A673 (cell line): ENCODE data around the gene RUNX2. TPM values are rescaled to one million over a fixed set of nuclear protein-coding genes. Genes with fewer than 3 reads are reported as not detected.
A peak's percentile ranks its signal among the peaks of the same experiment; 100 is the strongest.

ENCODE experiments used
- BruUV-seq: library from RNA; stranded (reverse); fragments of 400-500 nt; replicated peaks from 2 replicates; lab custom pipeline; 2021; lab: Mats Ljungman, UMichigan
- CTCF ChIA-PET: fragments of 300-600 bp; sonication (Branson Sonifier 250); formaldehyde crosslinking; loops from one replicate; lab custom pipeline; 2022; ENCODE audit warnings: antibody characterized with exemption; lab: Charles Lee
- POLR2A ChIA-PET: fragments of 300-600 bp; sonication (Branson Sonifier 250); formaldehyde crosslinking; loops from one replicate; lab custom pipeline; 2022; ENCODE audit warnings: antibody characterized with exemption; ENCODE audit not compliant: low non-redundant PET; lab: Charles Lee
- DNase-seq: peaks from one replicate; pipeline ENCODE4 v3.0.0-alpha.2; 2015; ENCODE audit warnings: low spot score
- H3K27ac ChIP-seq: fragments of 200-600 bp; sonication (generic); 2 replicates; pipeline ENCODE4 v1.5.1; 2016; ENCODE audit warnings: mixed run types, low read depth, mild to moderate bottlenecking, mixed read lengths, antibody characterized with exemption, low read length; ENCODE audit not compliant: poor library complexity, severe bottlenecking
- H3K27me3 ChIP-seq: fragments of 200-600 bp; sonication (generic); replicated peaks from 2 replicates; pipeline ENCODE4 v1.6.1; 2017; ENCODE audit warnings: mixed run types, low read depth, mild to moderate bottlenecking, mixed read lengths, antibody characterized with exemption, low read length; ENCODE audit not compliant: insufficient read depth, poor library complexity
- H3K36me3 ChIP-seq: fragments of 200-600 bp; sonication (generic); 2 replicates; pipeline ENCODE4 v1.6.1; 2016; ENCODE audit warnings: mixed run types, mild to moderate bottlenecking, mixed read lengths, antibody characterized with exemption, low read length; ENCODE audit not compliant: insufficient read depth, poor library complexity, severe bottlenecking
- H3K4me1 ChIP-seq: fragments of 200-600 bp; sonication (generic); 2 replicates; pipeline ENCODE4 v1.6.1; 2017; ENCODE audit warnings: mixed run types, mild to moderate bottlenecking, mixed read lengths, antibody characterized with exemption, low read length; ENCODE audit not compliant: insufficient read depth, poor library complexity, severe bottlenecking
- H3K4me3 ChIP-seq: fragments of 200-600 bp; sonication (generic); 2 replicates; pipeline ENCODE4 v1.5.1; 2016; ENCODE audit warnings: low read depth, mixed run types, mild to moderate bottlenecking, mixed read lengths, low read length; ENCODE audit not compliant: poor library complexity, severe bottlenecking
- H3K9me3 ChIP-seq: fragments of 200-600 bp; sonication (generic); 2 replicates; pipeline ENCODE4 v1.6.1; 2016; ENCODE audit warnings: mixed run types, low read depth, mild to moderate bottlenecking, mixed read lengths, antibody characterized with exemption, low read length; ENCODE audit not compliant: poor library complexity, severe bottlenecking
- EZH2 ChIP-seq: fragments of 200-600 bp; sonication (generic); IDR thresholded peaks from 2 replicates; pipeline ENCODE4 v1.6.1; 2017; ENCODE audit warnings: borderline replicate concordance, low read depth, mild to moderate bottlenecking, mixed read lengths, antibody characterized with exemption, low read length; ENCODE audit not compliant: poor library complexity, severe bottlenecking
- intact Hi-C: fragments of 100-400 bp; cut with micrococcal nuclease; formaldehyde crosslinking; loops from one replicate; pipeline ENCODE4 v1.10.0; 2022; ENCODE audit not compliant: unreplicated experiment
- total RNA-seq: library from RNA; stranded (reverse); gene quantifications from 2 replicates; pipeline ENCODE4 v1.2.3, GENCODE V29; 2021
- TF ChIP-seq, protein P1 (sequence below): fragments of 300-800, 200-600 bp; sonication (generic); conservative IDR thresholded peaks from 2 replicates; pipeline ENCODE4 v1.5.1; 2017; ENCODE audit warnings: low read depth, mild to moderate bottlenecking, antibody characterized with exemption, low read length, moderate library complexity, mixed read lengths

The RUNX2 gene
- total RNA-seq, 1 experiment from 2014 or later: 4.9 TPM

DNA sequence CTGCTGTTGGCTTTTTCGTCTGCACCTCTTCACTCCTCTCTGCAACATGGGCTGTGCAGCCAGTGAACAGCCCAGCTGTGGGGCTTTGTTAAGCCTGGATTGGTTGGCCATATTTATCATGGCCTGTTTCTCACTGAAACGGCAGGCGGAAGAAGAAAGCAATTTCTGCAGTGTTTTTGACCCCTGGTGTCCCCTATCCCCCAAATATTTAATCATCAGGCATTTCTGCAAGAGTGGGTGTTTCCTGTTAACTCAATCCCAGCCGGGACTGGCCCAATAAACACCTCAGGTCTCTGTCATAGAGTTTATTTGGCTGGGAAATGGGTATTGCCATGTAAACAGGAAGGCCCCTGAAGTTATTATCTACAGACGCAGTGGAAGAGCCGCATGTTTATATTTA, 224.4 kb downstream of the RUNX2 start:
- intact Hi-C loops: no loop called here
- H3K4me1 ChIP-seq: peaks cover 13% of the 10 kb centered on the region
- no peaks in the 10 kb centered on the region for H3K36me3 ChIP-seq
- BruUV-seq: no TSS peak
- no peaks in the 10 kb centered on the region for H3K9me3 ChIP-seq
- DNase-seq: no peak
- no peak overlapping the region for H3K4me3 ChIP-seq
- ChIA-PET POLR2A (no interaction called here), CTCF (no interaction called here)
- no peaks in the 10 kb centered on the region for H3K27me3 ChIP-seq
- TF ChIP-seq, protein P1, sequence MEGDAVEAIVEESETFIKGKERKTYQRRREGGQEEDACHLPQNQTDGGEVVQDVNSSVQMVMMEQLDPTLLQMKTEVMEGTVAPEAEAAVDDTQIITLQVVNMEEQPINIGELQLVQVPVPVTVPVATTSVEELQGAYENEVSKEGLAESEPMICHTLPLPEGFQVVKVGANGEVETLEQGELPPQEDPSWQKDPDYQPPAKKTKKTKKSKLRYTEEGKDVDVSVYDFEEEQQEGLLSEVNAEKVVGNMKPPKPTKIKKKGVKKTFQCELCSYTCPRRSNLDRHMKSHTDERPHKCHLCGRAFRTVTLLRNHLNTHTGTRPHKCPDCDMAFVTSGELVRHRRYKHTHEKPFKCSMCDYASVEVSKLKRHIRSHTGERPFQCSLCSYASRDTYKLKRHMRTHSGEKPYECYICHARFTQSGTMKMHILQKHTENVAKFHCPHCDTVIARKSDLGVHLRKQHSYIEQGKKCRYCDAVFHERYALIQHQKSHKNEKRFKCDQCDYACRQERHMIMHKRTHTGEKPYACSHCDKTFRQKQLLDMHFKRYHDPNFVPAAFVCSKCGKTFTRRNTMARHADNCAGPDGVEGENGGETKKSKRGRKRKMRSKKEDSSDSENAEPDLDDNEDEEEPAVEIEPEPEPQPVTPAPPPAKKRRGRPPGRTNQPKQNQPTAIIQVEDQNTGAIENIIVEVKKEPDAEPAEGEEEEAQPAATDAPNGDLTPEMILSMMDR: no peak
- no peak for TF ChIP-seq EZH2
- H3K27ac ChIP-seq: no peak overlapping the region

DNA sequence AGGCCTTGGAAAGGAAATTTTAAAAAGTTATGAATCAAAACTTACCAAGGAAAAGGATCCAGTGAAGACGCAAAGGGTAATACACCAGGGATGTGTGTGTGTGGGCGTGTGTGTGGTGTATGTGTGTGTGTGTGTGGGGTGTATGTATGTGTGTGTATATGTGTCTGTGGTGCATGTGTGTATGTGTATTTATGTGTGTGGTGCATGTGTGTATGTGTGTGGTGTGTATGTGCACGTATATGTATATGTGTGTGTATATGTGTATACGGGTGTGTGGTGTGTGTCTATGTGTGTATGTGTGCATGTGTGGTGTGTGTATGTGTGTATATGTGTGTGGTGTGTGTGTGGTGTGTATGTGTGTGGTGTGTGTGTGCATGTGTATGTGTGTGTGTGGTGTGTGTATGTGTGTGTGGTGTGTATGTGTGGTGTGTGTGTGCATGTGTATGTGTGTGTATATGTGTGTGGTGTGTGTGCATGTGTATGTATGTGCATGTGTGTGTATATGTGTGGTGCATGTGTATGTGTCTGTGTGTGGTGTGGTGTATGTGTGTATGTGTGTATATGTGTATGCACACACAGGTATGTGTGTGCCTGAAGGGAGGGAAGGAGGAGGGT, 225.7 kb downstream of the RUNX2 start:
- Histone ChIP-seq H3K36me3 (no peaks in the 10 kb centered on the region), H3K4me3 (no peak overlapping the region), H3K27me3 (no peaks in the 10 kb centered on the region), H3K9me3 (no peaks in the 10 kb centered on the region), H3K4me1 (peaks cover 9% of the 10 kb centered on the region), H3K27ac (no peak overlapping the region)
- intact Hi-C loops: no loop called here
- TF ChIP-seq, protein P1: no peak
- TF ChIP-seq EZH2: no peak
- ChIA-PET POLR2A (no interaction called here), CTCF (no interaction called here)
- BruUV-seq: no TSS peak
- DNase-seq: no peak

DNA sequence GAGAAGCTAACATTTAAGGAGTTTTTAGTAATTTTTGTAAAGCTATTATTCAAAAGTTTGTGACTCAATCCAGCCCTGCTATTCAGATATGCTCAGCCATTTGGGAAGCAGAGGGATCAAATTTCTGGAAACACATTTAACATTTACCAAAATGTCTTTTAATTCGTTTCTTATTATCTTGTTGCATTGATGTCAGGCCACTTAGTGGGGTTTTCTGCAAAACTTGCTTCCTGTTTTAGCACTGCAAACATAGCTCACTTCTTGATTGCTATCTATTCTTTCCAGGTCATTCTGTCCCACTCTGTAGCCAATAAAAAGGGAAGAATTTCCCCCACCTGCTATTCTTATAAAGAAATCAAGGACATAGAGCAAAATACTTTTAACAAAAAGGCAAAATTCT, 226.5 kb downstream of the RUNX2 start:
- DNase-seq: peak; percentile 10
- H3K4me3 ChIP-seq: no peak overlapping the region
- H3K9me3 ChIP-seq: no peaks in the 10 kb centered on the region
- no TSS peak for BruUV-seq
- no peaks in the 10 kb centered on the region for H3K27me3 ChIP-seq
- H3K27ac ChIP-seq: no peak overlapping the region
- H3K4me1 ChIP-seq: peaks cover 6% of the 10 kb centered on the region
- TF ChIP-seq EZH2: no peak
- TF ChIP-seq, protein P1: no peak
- ChIA-PET POLR2A (interaction anchor here (0.7 kb wide), 1 partner anchor 40 kb away, joined by 3 read pairs; no protein-coding TSS in a partner anchor), CTCF (no interaction called here)
- H3K36me3 ChIP-seq: no peaks in the 10 kb centered on the region
- intact Hi-C loops: no loop called here
